SW480 (cell line): ENCODE data around the gene KNCN.
A peak's percentile ranks its signal among the peaks of the same experiment; 100 is the strongest.

Experiments
- DNase-seq: peaks from one replicate; pipeline ENCODE4 v3.0.0-alpha.2; 2016; ENCODE audit warnings: low spot score

KNCN gene

DNA sequence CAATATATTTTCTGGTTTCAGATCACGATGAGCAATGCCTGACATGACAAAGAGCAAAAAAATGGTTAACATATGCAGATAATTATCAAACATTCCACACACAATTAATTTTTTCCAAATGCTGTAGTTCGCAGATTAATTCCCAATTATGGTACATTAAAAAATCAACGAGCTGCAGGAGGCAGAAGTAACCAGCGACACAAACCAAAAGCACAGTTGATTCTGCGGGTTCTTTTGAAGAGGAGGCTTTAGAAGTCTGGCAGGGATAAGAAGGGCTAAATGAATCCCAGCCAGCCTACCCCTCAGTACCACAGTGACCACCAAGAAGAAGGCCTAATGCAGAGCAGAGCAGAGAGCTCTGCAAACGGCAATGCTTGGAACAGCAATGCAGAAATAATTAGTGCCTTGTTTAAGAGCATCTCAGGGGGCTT is 17.0 kb upstream of the KNCN start:
- DNase-seq, result no peak

GRCh38 chr1:46563341-46563740 is 11.9 kb upstream of the KNCN start:
- DNase-seq, result no peak

GRCh38 chr1:46562498-46562897 is 11.1 kb upstream of the KNCN start:
- DNase-seq, result no peak

GRCh38 chr1:46558966-46559365 is 7.5 kb upstream of the KNCN start:
- DNase-seq, result no peak

GRCh38 chr1:46558141-46558963 is 6.9 kb upstream of the KNCN start:
- no peak for DNase-seq

- DNase-seq, result no peak
Observed at GRCh38 chr1:46557403-46557802, 6.0 kb upstream of the KNCN start.

DNA sequence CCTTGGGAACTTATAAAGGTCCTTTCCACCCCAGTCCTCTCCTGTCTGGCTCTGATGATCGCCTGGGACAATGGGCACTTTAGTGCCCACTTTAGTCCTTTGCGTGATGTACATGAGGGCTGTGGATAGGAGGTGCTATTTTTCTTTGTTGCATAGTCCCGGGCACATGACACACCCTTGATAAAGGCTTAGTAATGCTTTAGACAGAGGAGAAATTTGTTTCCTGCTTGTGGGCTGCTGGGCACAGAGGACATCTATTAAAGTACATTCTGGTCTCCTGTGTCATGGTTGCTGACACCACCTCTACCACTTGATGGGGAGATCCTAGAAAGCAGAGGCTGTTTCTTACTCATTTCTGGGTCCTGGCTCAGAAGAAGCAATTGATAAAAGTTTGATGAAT is 5.4 kb upstream of the KNCN start:
- DNase-seq, result peak; percentile 49

GRCh38 chr1:46555826-46556619 is 4.6 kb upstream of the KNCN start:
- no peak for DNase-seq

DNA sequence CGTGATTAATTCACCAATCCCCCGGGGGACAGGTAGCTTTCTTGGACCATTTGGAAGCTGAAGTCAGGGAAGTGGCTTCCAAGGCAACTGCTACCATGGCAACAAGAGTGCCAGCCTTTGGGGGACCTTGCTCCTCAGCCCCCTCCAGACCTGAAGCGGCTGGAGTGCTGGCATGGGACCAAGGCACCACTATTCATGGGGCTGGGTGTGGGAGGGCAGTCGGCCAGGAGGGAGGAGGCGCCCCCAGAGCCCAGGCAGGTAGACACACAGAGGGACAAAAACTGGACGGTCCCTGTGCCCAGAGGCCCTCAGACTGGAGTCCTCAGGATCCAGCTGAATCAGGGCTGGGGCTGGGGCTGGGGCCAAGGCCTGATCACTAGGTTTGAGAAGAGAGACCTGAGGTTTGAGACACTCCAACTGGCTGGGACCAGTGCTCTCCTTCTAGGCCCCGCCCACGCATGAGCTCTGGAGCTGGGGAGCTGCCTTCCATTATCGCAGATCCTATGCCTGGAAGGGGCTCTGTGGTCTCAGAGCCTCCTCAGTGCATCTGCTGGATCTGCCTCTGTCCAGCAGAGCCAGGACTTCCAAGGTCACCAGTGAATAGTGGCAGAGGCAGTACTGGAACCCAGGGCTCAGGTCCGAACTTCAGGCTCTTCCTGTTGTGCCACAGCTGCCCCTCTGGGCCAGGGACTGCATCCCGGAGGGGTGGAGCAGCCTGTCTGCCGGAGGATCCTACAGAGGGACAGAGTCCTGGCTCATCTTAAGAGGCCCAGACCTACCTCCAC is 3.3 kb upstream of the KNCN start:
- DNase-seq, result no peak

- no peak for DNase-seq
Observed at GRCh38 chr1:46554236-46554596, 2.8 kb upstream of the KNCN start.

DNA sequence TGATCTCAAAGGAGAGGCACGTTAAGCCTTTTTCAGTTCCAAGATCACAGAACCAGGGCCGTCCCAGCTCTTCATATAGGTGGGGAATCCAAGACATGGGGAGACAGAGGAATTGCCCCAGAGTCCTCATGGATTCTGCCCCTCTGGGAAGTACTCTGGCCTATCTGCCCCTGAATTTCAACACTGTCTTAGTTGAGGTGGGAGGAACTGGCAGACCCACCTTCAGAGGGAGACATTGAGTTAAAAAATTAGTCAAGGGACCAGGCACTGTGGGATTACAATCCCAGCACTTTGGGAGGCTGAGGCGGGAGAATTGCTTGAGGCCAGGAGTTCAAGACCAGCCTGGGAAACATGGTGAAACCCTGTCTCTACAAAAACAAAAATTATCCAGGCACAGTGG is 2.1 kb upstream of the KNCN start:
- DNase-seq, result no peak

DNA sequence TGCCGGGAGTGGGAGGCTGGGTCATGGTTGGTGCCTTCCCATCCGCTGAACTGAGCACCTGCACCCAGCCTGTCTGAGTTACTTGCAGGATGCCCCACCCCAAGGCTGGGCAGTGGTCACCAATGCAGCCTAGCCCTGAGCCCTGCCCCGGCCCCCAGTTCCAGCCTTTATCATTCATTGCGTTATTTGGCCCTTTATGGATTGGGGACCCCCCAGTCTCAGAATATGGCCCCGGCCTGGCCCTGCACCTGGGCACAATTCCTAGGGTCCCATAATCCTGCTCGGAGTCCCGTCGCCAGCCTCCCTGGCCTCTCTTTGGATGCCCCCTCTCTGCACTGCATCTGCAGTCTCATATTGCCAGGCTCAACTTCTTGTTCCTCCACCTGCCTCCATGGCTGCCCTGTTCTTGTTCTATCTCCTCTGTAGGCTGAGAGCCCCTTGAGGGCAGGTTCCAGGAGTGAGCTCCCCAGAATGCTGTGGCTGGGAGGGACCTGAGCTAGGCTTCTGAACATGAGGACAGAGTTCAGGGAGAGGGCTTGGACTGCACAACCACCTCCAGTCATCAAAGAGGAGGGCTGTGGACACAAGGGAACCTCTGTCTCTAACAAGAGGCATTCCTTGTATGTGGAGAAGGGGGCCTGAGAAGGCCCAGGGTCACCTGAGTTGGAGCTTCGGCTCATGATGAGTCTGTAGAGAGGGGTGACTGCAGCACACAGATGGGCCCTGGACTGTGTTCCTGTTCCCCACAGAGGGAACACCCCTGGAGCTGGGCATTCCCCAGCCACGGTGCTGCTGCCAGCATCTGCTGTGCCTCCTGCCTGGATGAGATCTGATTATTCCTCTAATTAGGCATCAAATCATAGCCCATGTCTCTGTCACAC is 1.1 kb upstream of the KNCN start:
- DNase-seq, result no peak

DNA sequence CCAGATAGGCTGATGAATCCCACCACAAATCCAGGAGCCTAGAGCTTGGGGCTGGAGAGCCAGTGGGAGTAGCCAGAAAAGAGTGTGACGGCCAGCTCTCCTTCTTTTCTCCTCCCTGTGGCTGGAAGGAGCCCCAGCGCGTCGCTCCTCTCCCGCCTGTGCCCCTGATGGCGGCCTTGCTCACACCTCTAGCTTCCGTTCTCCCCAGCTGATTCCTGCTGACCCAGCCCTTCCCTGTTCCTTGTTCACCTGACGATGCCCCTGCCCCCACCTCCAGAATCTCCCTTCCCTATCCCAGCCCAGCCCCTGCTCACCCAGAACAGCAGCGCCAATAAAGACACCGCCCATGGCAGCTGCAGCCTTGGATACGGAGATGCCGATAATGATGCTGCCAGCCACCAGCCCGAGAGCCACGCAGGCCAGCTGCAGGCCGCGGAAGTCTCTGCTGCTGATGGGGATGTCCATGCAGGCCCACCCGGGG is 656 bp downstream of the KNCN start:
- DNase-seq, result no peak

DNA sequence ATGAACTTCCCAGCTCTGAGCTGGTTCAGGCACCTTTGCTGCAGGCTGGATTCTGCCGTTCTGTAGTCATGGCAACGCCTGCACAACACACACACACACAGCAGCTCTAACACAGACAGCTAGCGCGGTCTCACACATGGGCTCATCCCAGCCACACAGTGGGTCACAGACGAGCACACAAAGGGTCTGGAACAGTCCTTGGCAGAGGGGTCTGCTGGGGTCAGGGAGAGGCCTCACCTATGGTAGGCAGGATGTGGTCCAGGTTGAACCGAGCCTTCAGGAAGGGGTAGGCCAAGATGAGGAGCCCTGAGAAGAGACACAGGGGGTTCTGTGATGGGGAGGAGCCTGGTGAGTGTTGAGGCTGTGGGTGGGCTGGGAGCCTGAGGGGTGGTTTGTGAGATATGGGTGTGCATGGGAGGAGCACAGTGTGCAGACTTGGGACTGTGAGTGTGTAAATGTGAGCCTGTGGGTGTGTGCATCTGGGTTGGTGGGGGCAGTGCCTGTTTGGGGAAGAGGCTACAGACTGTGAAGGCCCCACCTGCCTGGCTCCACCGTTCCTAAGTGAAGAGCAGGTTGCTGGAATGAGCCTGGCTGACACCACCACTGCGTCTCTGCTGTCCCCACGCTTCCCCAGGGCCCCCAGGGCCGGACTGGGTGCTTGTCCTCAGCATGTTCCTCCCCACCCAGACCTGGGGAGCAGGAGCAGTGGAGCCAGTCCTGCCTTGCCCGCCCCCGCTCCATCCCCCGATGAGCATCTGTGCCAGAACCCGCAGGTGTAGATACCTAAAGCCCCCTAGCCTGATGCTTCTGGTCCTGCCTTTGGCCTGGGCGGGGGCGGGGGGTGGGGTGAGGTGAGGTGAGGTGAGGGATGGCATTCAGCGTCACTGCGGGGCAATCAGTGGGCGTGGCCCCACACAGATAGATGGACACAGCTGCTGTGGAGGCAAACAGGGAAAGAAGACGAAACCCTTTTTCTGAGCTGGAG is 1.5 kb downstream of the KNCN start:
- DNase-seq, result no peak

GRCh38 chr1:46547481-46548383 is 3.7 kb downstream of the KNCN start:
- peak; percentile 41 for DNase-seq

DNA sequence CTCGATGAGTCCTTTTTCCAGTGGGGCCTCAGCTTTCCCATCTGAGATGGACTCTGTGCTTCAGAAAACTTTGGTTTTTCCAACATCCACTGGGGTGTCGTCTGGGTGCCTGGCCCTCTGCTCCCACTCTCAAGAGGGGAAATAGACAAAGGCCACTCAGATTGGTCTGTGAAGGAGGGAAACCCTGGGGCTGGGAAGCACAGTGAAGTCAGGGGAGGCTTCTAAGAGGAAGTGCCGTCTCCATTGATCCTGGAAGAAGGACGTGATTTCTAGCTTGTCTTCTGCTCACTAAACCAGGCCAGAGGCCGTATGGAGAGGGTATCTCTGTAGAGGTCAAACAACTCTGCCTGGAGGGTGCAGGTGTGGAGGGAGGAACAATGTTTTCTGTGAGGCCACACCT is 5.2 kb downstream of the KNCN start:
- DNase-seq, result no peak

DNA sequence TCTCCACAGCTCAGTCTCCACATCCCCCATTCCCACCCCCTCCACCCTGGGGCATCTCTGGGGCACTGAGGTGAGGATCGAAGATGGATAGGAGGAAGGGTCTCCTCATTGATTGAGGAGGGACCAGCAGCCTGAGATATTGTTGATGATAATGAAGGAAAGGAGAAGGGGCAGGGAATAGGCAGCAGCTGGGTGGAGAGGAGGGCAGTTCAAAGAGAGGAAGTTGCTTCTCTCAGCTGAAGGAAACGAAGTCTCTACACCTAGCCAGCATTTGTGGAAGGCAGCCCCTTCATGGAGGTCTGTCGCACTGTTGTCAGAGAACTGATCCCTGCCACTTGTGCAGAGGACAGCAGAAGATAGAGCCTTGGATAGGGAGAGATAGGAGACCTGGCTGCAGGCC is 5.7 kb downstream of the KNCN start:
- no peak for DNase-seq

DNA sequence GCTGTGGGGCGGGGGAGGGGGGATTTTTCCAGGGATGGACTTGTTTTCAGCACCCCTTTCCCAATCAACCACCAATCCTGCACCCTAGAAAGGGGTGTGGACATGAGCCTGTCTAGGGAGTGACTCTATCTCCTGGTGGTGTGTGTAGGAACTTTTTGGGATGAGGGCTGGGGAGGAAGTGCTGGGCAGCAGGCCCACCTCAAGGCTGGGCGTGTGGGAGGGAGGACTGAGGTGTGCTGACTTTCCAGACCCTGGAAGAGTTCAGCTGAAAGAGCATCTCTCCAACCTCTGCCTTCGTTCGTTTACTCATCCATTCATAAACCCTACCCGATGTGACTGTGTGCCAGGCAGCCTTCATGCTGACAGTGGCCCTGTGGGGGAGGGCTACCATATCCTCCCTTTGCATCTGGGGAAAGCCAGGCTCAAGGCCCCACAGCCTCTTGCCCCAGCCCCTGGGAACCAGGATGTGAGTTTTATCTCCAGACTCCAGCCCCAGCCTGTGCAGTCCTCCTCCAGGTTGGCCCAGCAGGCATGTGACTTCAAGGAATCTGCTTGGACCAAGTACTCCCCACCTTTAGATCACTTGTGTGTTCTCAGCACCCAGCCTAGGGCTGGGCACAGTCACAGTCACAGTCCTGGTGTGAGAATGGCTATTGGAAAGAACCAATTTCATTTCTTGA is 6.7 kb downstream of the KNCN start:
- DNase-seq, result no peak
